Renal pelvis (tissue), 12 donors: ENCODE measurements around the gene VGLL1. TPM values are rescaled to one million over a fixed set of nuclear protein-coding genes. Genes with fewer than 3 reads are reported as not detected.

Experiments used
- DNase-seq: peaks from one replicate; pipeline ENCODE4 v3.0.0-alpha.2; 2013
- long read RNA-seq, 16 experiments: transcript quantifications; one replicate each; lab custom pipeline, GENCODE V29; 2026
- polyA plus RNA-seq, 3 donors: library from polyadenylated mRNA; unstranded; fragments of 120-200 nt; gene quantifications; one replicate each; pipeline ENCODE4 v1.2.1, GENCODE V29; 2013; ENCODE audit not compliant: insufficient read length in 3 of 3

VGLL1 gene
- polyA plus RNA-seq, result 1 to 10 TPM; 6.3 to 9.7 (median 8.4) TPM
- long read RNA-seq, donor 1, result 0 reads
- long read RNA-seq, donor 2, partial matches to known transcripts, result 0 of 2 reads
- long read RNA-seq, donor 2, other reads (novel, unspliced or antisense), result 0 of 2 reads
- long read RNA-seq, donor 3, transcript VGLL1-201 (5 exons, 1,215 nt), result major isoform, 5 of 5 reads
- long read RNA-seq, donor 3, partial matches to known transcripts, result 0 of 5 reads
- long read RNA-seq, donor 3, other reads (novel, unspliced or antisense), result 0 of 5 reads
- long read RNA-seq, donor 4, transcript VGLL1-201 (5 exons, 1,215 nt), result major isoform, 5 of 5 reads
- long read RNA-seq, donor 4, partial matches to known transcripts, result 0 of 5 reads
- long read RNA-seq, donor 4, other reads (novel, unspliced or antisense), result 0 of 5 reads
- long read RNA-seq, donor 5, partial matches to known transcripts, result 5 of 6 reads
- long read RNA-seq, donor 5, other reads (novel, unspliced or antisense), result 0 of 6 reads
- long read RNA-seq, donor 6, partial matches to known transcripts, result 0 of 3 reads
- long read RNA-seq, donor 6, other reads (novel, unspliced or antisense), result 0 of 3 reads
- long read RNA-seq, donor 7, transcript VGLL1-201 (5 exons, 1,215 nt), result major isoform, 5 of 5 reads
- long read RNA-seq, donor 7, partial matches to known transcripts, result 0 of 5 reads
- long read RNA-seq, donor 7, other reads (novel, unspliced or antisense), result 0 of 5 reads
- long read RNA-seq, donor 8, result 0 reads
- long read RNA-seq, donor 9, partial matches to known transcripts, result 0 of 1 reads
- long read RNA-seq, donor 9, other reads (novel, unspliced or antisense), result 0 of 1 reads
- long read RNA-seq, donor 10, result 0 reads
- long read RNA-seq, donor 11, result 0 reads
- long read RNA-seq, donor 12, partial matches to known transcripts, result 0 of 3 reads
- long read RNA-seq, donor 12, other reads (novel, unspliced or antisense), result 0 of 3 reads
- long read RNA-seq, donor 13, partial matches to known transcripts, result 0 of 1 reads
- long read RNA-seq, donor 13, other reads (novel, unspliced or antisense), result 0 of 1 reads
- long read RNA-seq, donor 14, partial matches to known transcripts, result 13 of 16 reads
- long read RNA-seq, donor 14, other reads (novel, unspliced or antisense), result 0 of 16 reads
- long read RNA-seq, donor 15, partial matches to known transcripts, result 0 of 1 reads
- long read RNA-seq, donor 15, other reads (novel, unspliced or antisense), result 0 of 1 reads
- long read RNA-seq, donor 16, partial matches to known transcripts, result 0 of 3 reads
- long read RNA-seq, donor 16, other reads (novel, unspliced or antisense), result 0 of 3 reads

- DNase-seq, result no peak
Observed at GRCh38 chrX:136531951-136532350, at the start of gene VGLL1. TSS of gene VGLL1 (plus strand) at chrX:136532215. CDS start at chrX:136536021, 3,806 bp downstream.

- DNase-seq, result no peak
Observed at GRCh38 chrX:136487647-136488046, 44.4 kb upstream of the VGLL1 start, which contains the start of gene BRS3. TSS of gene BRS3 (plus strand) at chrX:136487947. CDS start at chrX:136488115, 168 bp downstream.

GRCh38 chrX:136488706-136489105 lies 43.3 kb upstream of the VGLL1 start:
- DNase-seq, result no peak

- no peak for DNase-seq
Observed at GRCh38 chrX:136491832-136492231, 40.2 kb upstream of the VGLL1 start.

GRCh38 chrX:136493011-136493410 lies 39.0 kb upstream of the VGLL1 start:
- no peak for DNase-seq

GRCh38 chrX:136495043-136495442 lies 37.0 kb upstream of the VGLL1 start:
- no peak for DNase-seq

- no peak for DNase-seq
Observed at GRCh38 chrX:136496186-136496763, 35.7 kb upstream of the VGLL1 start.

GRCh38 chrX:136496764-136497555 lies 35.1 kb upstream of the VGLL1 start:
- DNase-seq, result peak; percentile 86

GRCh38 chrX:136497556-136498052 lies 34.4 kb upstream of the VGLL1 start, which contains the start of gene HTATSF1:
TSS of gene HTATSF1 (plus strand) at chrX:136497592. CDS start at chrX:136497685, 93 bp downstream.
- DNase-seq, result no peak

GRCh38 chrX:136519069-136519468 lies 12.9 kb upstream of the VGLL1 start:
- DNase-seq, result no peak

GRCh38 chrX:136523770-136524169 lies 8.2 kb upstream of the VGLL1 start:
- no peak for DNase-seq

GRCh38 chrX:136525738-136526606 lies 6.0 kb upstream of the VGLL1 start:
- DNase-seq, result peak; percentile 48

GRCh38 chrX:136528645-136529315 lies 3.2 kb upstream of the VGLL1 start:
- no peak for DNase-seq

- DNase-seq, result no peak
Observed at GRCh38 chrX:136529795-136530194, 2.2 kb upstream of the VGLL1 start.

GRCh38 chrX:136534131-136534530 lies 2.1 kb downstream of the VGLL1 start:
- DNase-seq, result no peak

- DNase-seq, result no peak
Observed at GRCh38 chrX:136538811-136539210, 6.8 kb downstream of the VGLL1 start.

- no peak for DNase-seq
Observed at GRCh38 chrX:136540226-136540625, 8.2 kb downstream of the VGLL1 start.

- no peak for DNase-seq
Observed at GRCh38 chrX:136541294-136541693, 9.3 kb downstream of the VGLL1 start.

GRCh38 chrX:136542281-136542680 lies 10.3 kb downstream of the VGLL1 start:
- no peak for DNase-seq
